Glomerular visceral epithelial cell (primary cell): ENCODE measurements around the gene FCGBP.
"Not testable (repeated sequence)": the region's sequence is repeated elsewhere in the genome, so short reads cannot be mapped to it uniquely, and the experiment has no call there.

Source experiments
- DNase-seq: peaks from one replicate; pipeline ENCODE4 v3.0.0-alpha.2; 2016; ENCODE audit errors: extremely low spot score

Gene FCGBP

DNA sequence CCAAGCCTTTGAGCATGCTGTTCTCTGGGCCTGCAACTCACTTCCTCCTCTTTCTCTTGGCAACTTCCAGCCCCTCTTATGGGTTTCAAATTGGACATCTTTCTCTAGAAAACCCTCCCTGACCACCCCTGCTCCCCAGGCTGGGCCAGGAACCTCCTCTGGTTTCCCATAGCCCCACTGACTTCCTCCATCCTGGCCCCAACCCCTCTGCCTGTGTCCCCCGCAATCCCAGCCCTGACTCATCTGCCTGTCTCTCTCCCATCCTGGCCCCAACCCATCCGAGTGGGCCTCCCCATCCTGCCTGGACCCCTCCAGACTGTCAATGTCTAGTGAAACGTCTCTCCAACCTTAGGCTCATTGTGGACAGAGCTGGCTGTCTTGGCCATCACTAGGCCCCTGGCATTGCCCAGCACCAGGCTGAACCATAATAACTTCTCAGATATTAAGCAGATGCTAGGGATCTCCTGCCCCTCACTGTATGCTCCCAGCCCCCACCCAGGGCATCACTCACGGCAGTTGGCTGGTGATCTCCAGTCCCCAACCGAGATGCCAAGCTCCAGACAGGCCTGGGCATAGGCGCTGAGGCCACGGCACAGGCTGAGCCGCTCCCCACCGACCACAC, 16.8 kb downstream of the FCGBP start:
- no peak for DNase-seq

DNA sequence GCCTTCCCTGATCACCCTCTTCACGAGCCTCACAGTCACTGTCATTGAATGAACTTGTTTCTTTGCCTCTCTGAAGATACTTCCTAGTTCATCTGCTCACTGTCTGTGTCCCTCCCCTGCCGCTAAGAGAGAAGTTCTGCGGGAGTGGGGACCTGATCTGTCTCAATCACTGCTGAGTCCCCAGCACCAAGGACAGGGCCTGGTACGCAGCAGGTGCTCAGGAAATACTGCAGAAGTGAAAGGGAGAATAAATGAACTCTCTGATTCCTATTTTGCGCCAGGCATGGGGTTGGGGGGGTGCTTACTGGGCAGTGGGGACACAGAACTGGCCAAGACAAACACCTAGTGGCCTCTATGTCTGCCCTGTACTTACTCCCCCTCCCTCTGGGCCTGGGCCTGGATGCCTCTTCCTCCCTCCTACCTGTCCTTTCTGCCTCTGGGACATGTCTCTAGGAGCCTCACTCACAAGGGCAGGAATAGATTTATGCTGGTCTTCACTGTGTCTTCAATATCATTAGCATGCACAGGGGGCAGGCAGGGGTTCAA, 17.5 kb downstream of the FCGBP start:
- no peak for DNase-seq

DNA sequence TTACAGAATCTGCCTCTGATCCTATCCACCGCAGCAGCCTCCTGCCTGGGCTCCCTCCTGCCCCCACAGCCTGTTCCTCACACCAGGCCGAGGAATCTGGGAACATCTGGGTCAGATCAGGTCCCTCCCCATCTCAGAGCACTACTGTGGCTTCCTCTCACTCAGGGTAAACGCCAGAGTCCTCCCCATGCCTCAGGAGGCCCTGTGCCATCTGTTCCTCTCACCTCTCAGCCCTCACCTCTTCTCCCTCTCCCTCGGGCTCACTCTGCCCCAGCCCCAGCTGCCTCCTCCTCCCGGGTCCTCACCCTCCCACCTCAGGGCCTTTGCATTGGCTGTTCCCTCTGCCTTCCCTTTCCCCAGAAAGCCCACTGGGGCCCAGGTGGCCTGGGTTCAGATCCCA, 18.2 kb downstream of the FCGBP start:
- DNase-seq: no peak

DNA sequence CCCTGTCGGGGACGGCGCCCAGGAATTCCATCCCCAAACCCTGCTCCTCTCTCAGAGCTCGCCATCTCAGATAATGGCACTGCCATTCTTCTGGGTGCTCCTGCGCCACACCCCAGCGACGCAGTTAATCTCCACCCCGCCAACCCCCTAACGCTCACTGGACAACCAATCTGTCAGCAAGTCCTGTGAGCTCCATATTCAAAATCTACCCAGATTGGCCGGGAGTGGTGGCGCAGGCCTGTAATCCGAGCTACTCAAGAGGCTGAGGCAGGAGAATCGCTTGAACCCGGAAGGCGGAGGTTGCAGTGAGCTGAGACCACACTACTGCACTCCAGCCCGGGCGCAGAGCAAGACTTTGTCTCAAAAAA, 18.6 kb downstream of the FCGBP start:
- DNase-seq: no peak

DNA sequence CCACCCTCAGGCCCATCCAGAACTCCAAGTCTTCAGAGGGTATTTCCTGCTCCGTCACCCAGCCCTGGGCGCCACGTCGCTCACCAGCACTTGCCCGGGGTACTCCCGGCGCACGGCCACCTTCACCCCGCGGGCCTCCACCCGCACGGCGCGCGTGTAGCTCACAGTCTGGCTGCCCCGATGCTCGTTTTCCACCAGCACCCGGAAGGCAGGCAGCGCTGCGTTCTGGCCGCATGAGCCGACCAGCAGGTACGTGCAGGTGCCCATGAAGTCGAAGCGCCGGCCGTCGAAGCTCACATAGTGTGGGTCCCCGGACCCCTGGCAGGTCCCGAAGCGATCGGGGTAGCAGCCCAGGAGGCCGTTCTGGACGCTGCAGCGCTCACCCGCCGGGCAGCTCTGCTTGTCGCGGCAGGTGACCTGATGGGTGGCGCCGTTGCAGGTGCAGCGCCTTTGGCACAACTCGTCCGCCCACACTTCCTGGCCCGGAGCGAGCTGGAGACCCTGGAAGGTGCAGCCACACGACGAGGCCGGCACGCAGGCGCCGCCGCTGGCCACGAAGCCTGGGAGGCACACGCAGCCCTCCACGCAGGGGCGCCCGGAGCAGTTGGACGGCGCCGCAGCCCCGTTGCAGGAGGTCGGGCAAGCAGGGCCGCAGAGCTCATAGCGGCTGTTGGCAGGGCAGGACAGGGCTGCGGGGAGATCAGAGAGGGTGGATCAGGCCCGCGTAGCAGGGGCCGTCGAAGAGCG, 19.2 kb downstream of the FCGBP start:
- no peak for DNase-seq

DNA sequence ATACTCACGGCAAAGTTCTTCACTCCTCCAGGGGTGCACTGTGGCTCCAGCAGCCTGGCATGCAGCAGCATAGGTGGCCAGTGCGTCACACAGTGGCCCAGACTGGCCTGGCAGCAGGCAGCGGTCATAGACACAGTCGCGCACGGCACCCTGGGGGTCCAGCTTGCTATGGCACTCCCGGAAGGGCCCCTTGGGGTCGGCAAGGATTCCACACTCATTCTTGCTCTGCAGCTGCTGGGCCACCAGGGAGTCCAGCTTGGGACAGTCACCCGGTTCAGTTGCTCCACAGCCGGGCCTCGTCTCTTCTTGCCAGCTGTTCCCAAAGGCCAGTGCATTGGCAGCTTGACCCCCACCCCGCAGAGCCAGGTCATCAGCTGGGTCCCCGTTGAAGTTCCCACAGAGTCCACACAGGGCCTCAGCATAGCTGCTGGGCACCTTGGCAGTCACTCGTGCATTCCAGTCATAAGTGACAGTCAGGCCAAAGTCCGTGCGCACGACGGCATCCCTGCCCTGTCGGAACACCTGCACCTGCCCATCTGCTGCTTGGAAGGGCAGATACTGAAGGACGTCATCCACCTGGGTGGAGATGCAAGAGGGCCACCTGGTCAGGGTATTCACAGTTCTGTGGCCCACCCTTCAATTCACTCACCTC, 20.6 kb downstream of the FCGBP start:
- no peak for DNase-seq

DNA sequence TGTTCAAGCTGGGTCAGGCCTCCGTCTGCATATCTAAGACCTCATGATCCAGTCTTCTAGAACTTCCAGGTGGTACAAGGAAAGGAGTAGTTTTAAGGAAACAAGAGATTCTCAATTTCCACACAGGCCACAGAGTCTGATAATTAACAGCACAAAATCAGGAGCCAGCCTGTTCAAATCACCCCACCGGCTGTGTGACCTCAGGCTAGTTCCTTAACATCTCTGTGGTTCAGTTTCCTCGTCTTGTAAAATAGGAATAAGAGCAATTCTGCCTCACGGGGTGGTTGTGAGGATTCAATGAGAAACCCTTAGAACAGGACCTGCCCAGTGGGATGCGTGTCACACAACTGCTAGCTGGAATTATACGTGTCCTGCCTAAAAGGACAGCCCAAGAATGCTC, 25.6 kb downstream of the FCGBP start:
- no peak for DNase-seq

DNA sequence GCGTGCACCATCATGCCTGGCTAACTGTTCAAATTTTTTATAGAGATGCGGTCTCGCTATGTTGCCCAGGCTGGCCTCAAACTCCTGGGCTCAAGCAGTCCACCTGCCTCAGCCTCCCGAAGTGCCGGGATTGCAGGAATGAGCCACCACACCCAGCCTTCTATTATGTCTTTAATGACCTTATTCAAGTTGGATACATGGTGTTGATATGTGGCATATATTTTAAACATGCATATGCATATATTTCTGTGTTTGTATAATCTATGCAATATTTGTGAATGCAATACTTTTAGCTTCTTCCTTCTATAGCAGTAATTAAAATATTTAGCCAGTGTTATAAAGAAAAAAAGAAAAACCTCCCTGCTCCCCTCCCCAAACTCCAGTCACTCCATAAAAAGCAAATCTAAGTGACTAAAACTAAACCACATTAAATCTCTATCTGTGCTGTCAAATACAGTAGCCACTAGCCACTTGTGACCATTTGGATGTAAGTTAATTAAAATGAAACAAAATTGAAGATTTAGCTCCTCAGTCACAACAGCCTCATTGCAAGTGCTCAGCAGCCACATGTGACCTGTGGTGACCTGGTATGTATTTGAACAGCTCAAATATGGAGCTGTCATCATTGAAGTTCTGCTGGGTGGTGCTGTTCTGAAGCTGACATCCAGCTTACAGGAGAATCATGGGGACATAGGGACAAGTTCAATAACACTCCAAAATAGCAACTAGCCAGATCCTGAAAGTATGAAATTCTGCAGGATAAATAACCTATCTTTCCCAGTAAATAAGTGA, 27.4 kb downstream of the FCGBP start:
- DNase-seq: no peak

DNA sequence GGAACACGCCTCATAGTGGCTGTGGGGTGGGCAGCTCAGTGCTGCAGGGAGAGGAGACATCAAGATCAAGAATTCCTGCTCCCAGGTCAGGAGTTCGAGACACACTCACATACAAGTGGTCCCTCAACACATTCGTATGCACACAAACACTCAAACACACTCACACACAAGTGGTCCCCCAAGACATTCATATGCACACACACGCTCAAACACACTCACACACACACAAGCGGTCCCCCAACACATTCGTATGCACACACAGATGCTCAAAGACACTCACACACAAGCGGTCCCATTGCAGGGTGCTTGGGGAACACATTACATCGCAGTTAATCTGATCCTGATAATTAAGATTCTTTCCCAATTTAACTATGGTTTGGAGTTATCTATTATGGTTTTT, 28.2 kb downstream of the FCGBP start:
- DNase-seq: no peak

DNA sequence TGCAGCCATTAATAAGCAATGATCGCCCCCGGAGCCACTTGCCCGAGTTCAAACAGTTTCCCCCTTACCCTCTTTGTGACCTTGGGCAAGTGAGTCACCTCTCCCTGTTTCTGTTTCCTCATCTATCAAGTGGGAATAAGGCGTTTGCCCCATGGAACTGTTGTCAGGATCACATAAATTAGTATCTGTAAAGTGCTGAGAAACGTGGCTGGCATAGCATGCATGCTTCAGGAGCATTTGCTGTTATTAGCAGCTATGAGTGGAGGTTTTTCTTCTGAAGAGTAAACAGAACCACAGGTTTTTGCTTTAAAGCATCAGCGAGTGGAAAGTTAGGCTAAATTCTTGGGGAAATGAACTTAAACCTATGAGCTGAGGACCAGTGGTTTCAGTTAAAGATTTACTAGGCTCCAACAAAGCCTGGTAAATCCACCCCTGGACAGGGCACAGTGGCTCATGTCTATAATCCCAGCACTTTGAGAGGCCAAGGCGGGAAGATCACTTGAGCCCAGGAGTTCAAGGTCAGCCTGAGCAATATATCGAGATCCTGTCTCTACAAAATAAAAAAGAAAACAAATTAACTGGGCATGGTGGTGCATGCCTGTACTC, 30.8 kb downstream of the FCGBP start:
- DNase-seq: not testable (repeated sequence)

DNA sequence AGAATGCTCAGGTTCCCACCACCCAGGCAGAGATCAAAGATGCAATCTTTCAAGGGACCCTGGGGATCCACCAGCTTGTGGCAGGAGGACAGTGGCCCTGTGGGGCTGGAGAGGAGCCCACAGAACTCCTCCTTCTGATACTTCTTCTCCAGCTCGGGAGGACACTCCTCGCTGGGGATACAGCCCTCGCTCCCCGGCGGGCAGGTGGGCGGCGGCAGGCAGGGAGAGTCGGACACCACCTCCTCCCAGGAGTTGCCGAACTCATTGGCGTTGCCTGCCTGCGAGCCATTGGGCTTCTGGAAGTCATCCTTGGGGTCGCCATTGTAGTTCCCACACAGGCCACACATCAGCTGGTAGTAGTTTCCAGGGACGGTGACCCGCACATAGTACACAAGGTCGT, 32.1 kb downstream of the FCGBP start:
- not testable (repeated sequence) for DNase-seq

DNA sequence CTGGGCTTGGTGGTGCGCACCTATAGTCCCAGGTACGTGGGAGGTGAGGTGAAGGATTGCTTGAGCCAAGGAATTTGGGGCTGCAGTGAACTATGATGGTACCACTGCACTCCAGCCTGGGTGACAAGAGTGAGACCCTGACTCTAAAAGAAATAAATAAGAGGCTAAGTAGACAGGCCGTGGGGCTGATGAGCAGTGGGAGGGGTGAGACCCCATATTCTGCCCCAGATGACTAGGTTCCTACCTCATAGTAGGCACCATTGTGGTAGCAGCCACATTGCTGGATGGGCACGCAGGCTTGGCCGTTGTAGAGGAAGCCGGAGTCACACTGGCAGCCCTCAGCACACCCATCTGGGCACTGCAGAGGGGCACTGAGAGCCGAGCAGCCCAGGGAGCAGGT, 32.8 kb downstream of the FCGBP start:
- DNase-seq: not testable (repeated sequence)

DNA sequence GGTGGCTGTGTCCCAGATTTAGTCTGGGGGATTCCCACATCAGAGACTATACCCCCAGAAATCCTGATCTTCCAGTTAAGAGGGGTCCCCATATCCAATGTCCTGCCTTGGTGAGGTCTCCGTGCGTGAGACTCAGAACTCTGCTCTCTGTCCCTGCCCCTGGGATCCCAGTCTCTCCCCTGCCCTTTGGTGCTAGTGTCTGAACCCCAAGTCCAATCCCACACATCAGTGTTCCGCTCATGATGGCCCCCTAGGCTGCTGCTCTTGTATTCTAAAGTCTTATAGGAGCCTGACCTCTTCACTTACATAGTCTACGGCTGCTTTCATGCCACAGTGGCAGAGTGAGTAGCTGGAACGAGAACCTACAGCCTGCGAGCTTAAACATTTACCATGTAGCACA, 35.6 kb downstream of the FCGBP start:
- not testable (repeated sequence) for DNase-seq

DNA sequence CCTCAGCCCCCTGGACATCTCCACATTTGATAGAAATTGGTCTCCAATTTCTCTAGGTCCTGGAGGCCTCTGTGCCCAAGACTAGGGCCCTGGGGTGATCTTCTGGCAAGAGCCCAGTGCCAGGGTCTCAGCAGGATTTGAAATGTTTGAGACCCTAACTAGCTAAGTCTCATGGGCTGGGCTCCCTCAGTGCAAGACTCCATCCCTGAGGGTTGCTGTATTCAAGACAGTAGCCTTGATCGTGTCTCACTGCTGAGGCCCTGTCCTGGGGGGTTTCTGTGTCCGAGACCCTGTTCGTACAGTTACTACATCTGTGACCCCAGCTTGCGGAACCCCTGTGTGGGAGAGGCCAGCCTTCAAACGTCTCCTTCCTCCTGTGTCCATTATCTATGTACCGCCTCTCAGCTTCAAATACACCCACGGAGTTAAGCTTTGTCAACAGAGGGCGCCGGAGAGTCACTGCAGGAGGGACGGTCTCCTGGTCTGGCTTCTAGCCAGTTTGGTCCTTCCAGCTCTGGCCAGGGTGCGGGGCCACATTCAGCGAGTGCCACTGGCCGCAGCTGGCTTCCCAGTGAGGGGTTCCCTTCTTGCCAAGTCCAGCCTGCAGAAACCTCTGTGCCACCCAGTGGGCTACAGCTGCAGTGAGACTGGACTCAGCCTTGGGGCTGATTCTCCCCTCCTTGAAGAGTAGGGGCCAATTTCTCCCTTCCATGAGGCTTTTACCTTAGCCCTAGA, 36.8 kb downstream of the FCGBP start:
- DNase-seq: peak; percentile 53

DNA sequence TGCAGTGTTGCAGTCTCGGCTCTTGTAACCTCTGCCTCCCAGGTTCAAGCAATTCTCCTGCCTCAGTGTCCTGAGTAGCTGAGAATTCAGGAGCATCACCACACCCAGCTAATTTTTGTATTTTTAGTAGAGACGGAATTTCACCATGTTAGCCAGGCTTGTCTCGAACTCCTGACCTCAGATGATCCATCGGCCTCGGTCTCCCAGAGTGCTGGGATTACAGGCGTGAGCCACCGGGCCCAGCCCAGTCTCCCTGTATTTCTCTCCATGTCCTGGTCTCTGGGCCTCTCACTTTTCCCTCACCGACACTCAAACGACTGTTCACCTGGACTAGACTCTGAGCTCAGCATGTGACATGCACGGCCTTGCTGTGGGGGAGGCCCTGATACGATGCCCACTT, 39.3 kb downstream of the FCGBP start:
- DNase-seq: not testable (repeated sequence)

DNA sequence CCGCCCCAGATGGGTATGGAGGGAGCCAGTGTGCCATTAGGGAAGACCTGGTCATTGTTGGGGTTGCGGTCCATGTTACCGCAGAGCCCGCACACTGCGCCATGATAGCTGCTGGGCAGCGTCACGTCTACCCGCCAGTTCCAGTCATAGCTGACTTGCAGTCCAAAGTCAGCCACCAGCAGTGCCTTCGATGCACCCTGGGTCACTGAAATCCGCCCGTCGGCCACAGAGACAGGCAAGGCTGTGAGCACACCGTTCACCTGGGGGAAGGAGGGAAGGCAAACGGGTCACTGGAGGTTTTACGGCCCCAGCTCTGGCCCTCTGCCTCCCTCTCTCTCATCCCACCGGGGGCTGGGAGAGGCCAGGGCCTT, 40.2 kb downstream of the FCGBP start:
- DNase-seq: not testable (repeated sequence)

DNA sequence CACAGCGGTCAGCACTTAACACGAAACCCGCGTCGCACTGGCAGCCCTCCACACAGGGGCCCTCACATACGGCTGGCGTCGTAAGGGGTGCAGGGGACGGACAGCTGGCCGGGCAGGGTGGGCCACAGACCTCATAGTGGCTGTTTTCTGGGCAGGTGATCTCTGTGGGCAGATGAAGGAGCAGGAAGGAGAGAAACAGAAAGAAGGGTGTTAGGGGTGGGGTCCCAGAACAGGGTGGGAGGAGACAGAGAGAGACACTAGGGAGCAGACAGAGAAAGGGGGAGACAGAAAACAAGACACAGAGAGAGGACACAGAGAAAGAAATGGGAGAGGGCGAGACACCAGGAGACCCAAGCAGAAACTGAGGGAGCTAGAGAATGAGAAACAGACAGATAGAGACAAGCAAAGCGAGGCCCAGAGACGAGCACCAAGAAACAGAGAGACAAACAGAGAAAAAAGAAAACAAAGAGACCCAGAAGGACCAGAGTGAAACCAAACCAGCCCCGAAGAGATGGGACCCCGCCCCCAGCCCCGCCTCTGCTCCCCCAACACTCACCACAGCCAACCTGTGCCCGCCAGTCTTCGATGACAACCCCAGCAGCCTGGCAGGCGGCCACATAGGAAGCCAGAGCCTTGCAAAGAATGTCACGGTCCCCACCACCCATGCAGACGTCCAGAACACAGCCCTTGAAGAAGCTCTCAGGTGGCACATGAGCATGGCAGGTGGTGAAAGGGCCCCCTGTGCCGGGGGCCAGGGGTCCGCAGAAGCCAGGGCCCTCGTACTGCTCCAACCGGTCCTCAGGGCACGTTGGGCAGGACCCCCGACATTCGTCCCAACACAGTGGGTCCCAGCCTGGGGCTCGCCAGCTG, 40.8 kb downstream of the FCGBP start:
- DNase-seq: not testable (repeated sequence)

DNA sequence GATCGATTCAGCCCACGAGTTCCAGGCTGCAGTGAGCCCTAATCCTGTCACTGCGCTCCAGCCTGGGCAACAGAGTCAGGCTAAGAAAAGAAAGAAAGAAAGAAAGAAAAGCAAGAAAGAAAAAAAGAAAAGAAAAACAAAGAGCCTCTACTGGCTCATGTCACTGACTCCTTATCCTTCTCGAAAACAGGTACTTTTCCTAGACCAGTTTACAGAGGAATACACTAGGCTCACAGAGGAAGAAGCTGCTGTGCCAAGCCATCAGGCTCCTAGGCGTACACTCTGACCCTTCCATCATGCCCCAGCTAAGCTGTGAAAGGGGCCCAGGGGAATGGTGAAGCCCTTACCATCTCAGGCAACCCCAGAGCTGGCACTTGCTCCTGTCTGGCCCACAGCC, 41.9 kb downstream of the FCGBP start:
- not testable (repeated sequence) for DNase-seq

DNA sequence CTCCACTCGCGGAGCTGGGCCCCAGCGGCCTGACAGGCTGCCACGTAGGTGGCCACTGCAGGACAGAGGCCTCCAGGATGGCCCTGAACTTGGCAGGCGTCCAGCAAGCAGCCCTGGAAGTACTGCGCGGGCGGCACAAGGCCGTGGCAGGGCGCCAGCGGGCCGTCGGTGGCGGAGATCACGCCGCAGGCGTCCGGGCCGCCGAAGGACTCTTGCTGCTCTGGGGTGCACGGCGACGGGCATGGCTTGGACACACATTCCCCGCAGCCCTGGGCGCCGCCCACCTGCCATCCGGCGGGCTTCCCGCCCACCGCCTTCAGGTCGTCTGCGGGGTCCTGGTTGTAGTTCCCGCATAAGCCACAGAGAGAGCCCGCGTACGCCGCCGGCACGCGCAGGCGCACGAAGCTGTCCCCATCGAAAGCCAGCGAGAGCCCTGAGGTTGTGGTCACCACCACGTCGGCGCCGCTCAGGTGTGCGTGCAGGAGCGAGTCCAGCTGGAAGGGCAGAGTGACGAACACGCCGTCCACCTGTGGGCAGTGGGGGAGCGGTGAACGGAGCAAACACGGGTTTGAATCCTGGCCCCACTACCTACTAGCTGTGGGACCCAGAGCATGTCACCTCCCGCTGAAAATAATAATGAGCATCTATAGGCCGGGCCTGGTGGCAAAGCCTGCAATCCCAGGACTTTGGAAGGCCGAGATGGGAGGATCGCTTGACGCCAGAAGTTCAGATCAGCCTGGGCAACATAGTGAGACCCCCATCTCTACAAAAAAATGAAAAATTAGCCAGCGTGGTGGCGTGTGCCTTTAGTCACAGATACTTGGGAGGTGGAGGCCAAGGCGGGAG, 42.6 kb downstream of the FCGBP start:
- not testable (repeated sequence) for DNase-seq
